ENCODE results near the gene MGLL.

MGLL gene

GRCh38 chr3:127736801-127737539, 85.3 kb downstream of the MGLL start:
- no peak for DNase-seq

GRCh38 chr3:127735767-127736693, 86.3 kb downstream of the MGLL start:
- no peak for DNase-seq

GRCh38 chr3:127734754-127735473, 87.4 kb downstream of the MGLL start:
- DNase-seq = no peak

- DNase-seq = no peak
Observed at GRCh38 chr3:127734181-127734720, 88.1 kb downstream of the MGLL start.

- no peak for DNase-seq
Observed at GRCh38 chr3:127733781-127734180, 88.5 kb downstream of the MGLL start.

GRCh38 chr3:127732879-127733350, 89.4 kb downstream of the MGLL start:
- no peak for DNase-seq

- no peak for DNase-seq
Observed at GRCh38 chr3:127732303-127732702, 90.0 kb downstream of the MGLL start.

GRCh38 chr3:127731546-127732289, 90.6 kb downstream of the MGLL start:
- no peak for DNase-seq

GRCh38 chr3:127730666-127731295, 91.5 kb downstream of the MGLL start:
- DNase-seq = no peak

- DNase-seq = no peak
Observed at GRCh38 chr3:127730171-127730570, 92.1 kb downstream of the MGLL start.

- no peak for DNase-seq
Observed at GRCh38 chr3:127729556-127730056, 92.7 kb downstream of the MGLL start.

GRCh38 chr3:127728417-127729015, 93.8 kb downstream of the MGLL start:
- peak; percentile 14 for DNase-seq

- no peak for DNase-seq
Observed at GRCh38 chr3:127726894-127727293, 95.4 kb downstream of the MGLL start.

GRCh38 chr3:127723011-127723567, 99.2 kb downstream of the MGLL start:
- no peak for DNase-seq

- no peak for DNase-seq
Observed at GRCh38 chr3:127722091-127722784, 100.1 kb downstream of the MGLL start.

- no peak for DNase-seq
Observed at GRCh38 chr3:127720985-127721935, 101.1 kb downstream of the MGLL start.

- no peak for DNase-seq
Observed at GRCh38 chr3:127720161-127720823, 102.0 kb downstream of the MGLL start.

GRCh38 chr3:127719369-127719768, 102.9 kb downstream of the MGLL start:
- no peak for DNase-seq
